LNCaP clone FGC (cell line): Measurements from ENCODE around the gene ZFHX3.

Experiments used
- DNase-seq: peaks from one replicate; pipeline ENCODE4 v3.0.0-alpha.2; 2011; ENCODE audit warnings: low read depth
- H3K4me3 ChIP-seq: 2 replicates; pipeline ENCODE4 v1.5.1; 2011; ENCODE audit warnings: mild to moderate bottlenecking, low read depth, low read length, control low read depth
- CTCF ChIP-seq: IDR thresholded peaks from 2 replicates; pipeline ENCODE4 v1.5.1; 2012; ENCODE audit warnings: mild to moderate bottlenecking; ENCODE audit not compliant: control insufficient read depth, insufficient read depth; ENCODE audit errors: extremely low read depth

Gene ZFHX3

GRCh38 chr16:72905581-72905980 is 142.3 kb downstream of the ZFHX3 start:
- no peak for DNase-seq
- H3K4me3 ChIP-seq = no peak overlapping the region
- no peak for TF ChIP-seq CTCF

GRCh38 chr16:72903176-72903575 is 144.8 kb downstream of the ZFHX3 start:
- no peak for TF ChIP-seq CTCF
- DNase-seq = no peak

GRCh38 chr16:72902206-72902605 is 145.7 kb downstream of the ZFHX3 start:
- no peak overlapping the region for H3K4me3 ChIP-seq
- DNase-seq = no peak
- no peak for TF ChIP-seq CTCF

More at GRCh38 chr16:72903176-72903575, 144.8 kb downstream of the ZFHX3 start:
- H3K4me3 ChIP-seq = no peak overlapping the region

- no peak for TF ChIP-seq CTCF
- DNase-seq = no peak
- H3K4me3 ChIP-seq = no peak overlapping the region
These were observed 146.8 kb downstream of the ZFHX3 start for GRCh38 chr16:72901000-72901627.

- no peak overlapping the region for H3K4me3 ChIP-seq
- TF ChIP-seq CTCF = no peak
- DNase-seq = no peak
These were observed 149.6 kb downstream of the ZFHX3 start for GRCh38 chr16:72898216-72898825.

GRCh38 chr16:72897707-72898106 is 150.2 kb downstream of the ZFHX3 start:
- no peak for DNase-seq
- no peak overlapping the region for H3K4me3 ChIP-seq
- TF ChIP-seq CTCF = no peak
